Left kidney (tissue), 8 donors: ENCODE measurements around the gene ZNF33B. TPM values are rescaled to one million over a fixed set of nuclear protein-coding genes. Genes with fewer than 3 reads are reported as not detected.
"Not testable (repeated sequence)": the region's sequence is repeated elsewhere in the genome, so short reads cannot be mapped to it uniquely, and the experiment has no call there.

ENCODE experiments used
- DNase-seq: peaks from one replicate; pipeline ENCODE4 v3.0.0-alpha.2; 2013
- long read RNA-seq, 8 donors: transcript quantifications; one replicate each; lab custom pipeline, GENCODE V29; 2026
- polyA plus RNA-seq: library from polyadenylated mRNA; unstranded; fragments of 120-200 nt; gene quantifications from one replicate; pipeline ENCODE4 v1.2.1, GENCODE V29; 2013; ENCODE audit not compliant: insufficient read length

ZNF33B gene
- polyA plus RNA-seq, result 61.2 TPM
- long read RNA-seq, donor 1, full-length matches to known transcripts, result 8 of 8 reads
- long read RNA-seq, donor 1, partial matches to known transcripts, result 0 of 8 reads
- long read RNA-seq, donor 1, other reads (novel, unspliced or antisense), result 0 of 8 reads
- long read RNA-seq, donor 2, full-length matches to known transcripts, result 2 of 7 reads
- long read RNA-seq, donor 2, partial matches to known transcripts, result 0 of 7 reads
- long read RNA-seq, donor 2, other reads (novel, unspliced or antisense), result 5 of 7 reads
- long read RNA-seq, donor 3, full-length matches to known transcripts, result 1 of 1 reads
- long read RNA-seq, donor 3, partial matches to known transcripts, result 0 of 1 reads
- long read RNA-seq, donor 3, other reads (novel, unspliced or antisense), result 0 of 1 reads
- long read RNA-seq, donor 4, result 0 reads
- long read RNA-seq, donor 5, partial matches to known transcripts, result 0 of 6 reads
- long read RNA-seq, donor 5, other reads (novel, unspliced or antisense), result 6 of 6 reads
- long read RNA-seq, donor 6, full-length matches to known transcripts, result 1 of 1 reads
- long read RNA-seq, donor 6, partial matches to known transcripts, result 0 of 1 reads
- long read RNA-seq, donor 6, other reads (novel, unspliced or antisense), result 0 of 1 reads
- long read RNA-seq, donor 7, full-length matches to known transcripts, result 4 of 11 reads
- long read RNA-seq, donor 7, partial matches to known transcripts, result 7 of 11 reads
- long read RNA-seq, donor 7, other reads (novel, unspliced or antisense), result 0 of 11 reads
- long read RNA-seq, donor 8, full-length matches to known transcripts, result 2 of 2 reads
- long read RNA-seq, donor 8, partial matches to known transcripts, result 0 of 2 reads
- long read RNA-seq, donor 8, other reads (novel, unspliced or antisense), result 0 of 2 reads

DNA sequence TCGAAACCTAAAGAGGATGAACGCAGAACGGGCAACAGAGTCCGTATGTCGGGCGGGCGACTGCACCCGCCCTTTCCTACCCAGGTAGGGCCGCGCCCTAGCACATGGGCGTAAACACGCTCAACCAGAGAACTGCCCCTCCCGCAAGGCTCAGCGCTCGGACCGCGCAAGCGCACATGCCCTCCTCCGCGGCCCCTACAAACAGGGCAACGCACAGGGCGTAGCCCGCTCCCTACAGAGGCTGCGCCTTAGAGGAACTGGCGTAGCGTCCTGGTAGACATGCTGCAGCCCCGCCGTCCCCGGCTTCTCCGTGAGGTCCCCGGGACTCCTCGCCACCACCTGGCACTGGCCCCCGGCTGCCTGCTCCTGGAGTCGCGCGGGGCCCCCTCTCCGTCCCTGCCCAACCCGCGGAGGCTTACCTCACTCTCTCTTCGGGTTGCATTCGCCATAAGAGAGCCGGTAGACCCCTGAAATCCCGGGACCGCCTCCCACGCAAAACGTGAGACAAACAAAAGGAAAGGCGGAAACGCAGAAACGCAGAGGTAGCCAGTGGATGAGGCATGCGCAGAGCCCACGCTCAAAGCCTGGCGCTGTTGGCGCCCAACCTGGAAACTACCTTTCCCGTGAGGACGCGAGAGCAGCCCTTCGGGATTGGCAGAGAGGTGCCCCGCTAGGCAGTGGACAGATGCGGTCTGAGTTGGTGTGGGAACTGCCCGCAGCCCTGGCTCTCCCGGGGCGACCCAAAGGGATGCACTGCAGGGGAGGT lies at the start of gene ZNF33B:
Gene ZNF33B (minus strand): TSS at position 516 of the 766 bp plus-strand sequence. CDS start 1,642 bp downstream, outside the sequence.
- peak; percentile 93 for DNase-seq

DNA sequence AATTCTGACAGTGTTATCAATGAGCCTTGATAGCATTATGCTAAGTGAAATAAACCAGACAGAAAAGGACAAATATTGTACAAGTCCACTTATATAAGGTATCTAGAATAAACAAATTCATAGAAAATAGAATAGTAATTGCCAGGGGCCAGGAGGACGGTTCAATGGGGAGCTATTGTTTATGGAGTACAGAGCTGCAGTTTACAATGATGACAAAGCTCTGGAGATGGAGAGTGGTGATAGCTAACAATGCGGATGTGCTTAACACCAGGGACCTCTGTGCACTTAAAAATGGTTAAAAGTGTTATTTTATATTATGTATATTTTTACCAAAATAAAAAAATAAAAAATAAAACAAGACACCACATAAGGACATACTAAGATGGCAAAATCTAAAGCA lies 46.1 kb upstream of the ZNF33B start:
- no peak for DNase-seq

DNA sequence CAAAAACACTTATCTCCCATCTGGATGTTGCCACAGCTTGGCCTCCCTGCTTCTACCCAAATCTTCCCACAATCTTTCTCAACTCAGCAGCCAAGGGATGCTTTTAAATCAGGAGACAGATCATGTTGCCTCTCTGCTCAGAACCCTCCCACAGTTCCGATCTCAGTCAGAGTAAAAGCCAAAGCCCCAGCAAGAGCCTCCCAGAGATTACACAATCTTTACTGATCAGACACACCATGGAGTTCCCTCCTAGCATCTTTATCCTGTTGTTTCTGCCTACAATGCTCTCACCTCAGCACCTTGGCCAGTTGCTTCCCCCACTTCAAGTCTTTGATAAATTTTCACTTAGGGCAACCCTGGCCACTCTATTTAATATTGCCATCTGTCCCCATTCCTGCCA lies 41.9 kb upstream of the ZNF33B start:
- DNase-seq, result no peak

- DNase-seq, result not testable (repeated sequence)
Observed at GRCh38 chr10:42665181-42665979, 27.0 kb upstream of the ZNF33B start.

- no peak for DNase-seq
Observed at GRCh38 chr10:42654419-42654818, 16.0 kb upstream of the ZNF33B start.

DNA sequence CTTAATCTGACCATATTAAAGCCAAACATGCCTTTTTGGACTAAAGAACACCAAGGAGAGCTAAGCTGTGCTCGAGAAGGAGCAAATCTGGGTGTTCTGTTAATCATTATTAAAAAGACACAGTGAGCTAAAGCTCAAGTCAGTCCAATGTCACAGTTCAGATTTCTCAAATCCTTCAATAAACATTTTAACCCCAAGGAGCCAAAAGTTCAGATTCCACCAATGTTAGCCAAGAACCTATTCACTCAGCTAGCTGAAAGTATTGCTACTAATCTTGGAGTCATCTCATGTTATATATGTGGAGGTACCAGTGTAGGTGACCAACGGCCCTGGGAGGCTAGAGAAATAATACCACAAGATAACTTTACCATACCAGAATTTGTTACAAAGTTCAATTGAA lies 14.5 kb upstream of the ZNF33B start:
- DNase-seq, result no peak

DNA sequence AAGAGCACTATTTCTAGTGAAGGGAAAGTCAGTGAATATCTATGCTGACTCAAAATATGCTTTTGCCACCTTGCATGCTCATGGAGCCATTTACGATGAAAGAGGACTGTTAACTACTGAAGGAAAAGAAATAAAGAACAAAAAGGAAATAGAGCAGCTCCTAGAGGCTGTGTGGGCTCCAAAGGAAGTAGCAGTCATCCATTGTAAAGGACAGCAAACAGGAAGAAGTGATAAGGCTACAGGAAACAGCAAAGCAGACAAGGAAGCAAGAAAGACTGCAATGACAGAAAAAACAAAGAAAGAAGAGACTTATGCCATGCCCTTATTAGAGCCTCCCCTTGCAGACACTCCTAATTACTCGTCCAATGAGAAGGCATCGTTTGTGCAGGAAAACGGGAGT lies 12.0 kb upstream of the ZNF33B start:
- DNase-seq, result no peak

- DNase-seq, result no peak
Observed at GRCh38 chr10:42648512-42648911, 10.1 kb upstream of the ZNF33B start.

GRCh38 chr10:42646687-42647640 lies 8.6 kb upstream of the ZNF33B start:
- DNase-seq, result peak; percentile 42

- DNase-seq, result no peak
Observed at GRCh38 chr10:42646214-42646613, 7.8 kb upstream of the ZNF33B start.

DNA sequence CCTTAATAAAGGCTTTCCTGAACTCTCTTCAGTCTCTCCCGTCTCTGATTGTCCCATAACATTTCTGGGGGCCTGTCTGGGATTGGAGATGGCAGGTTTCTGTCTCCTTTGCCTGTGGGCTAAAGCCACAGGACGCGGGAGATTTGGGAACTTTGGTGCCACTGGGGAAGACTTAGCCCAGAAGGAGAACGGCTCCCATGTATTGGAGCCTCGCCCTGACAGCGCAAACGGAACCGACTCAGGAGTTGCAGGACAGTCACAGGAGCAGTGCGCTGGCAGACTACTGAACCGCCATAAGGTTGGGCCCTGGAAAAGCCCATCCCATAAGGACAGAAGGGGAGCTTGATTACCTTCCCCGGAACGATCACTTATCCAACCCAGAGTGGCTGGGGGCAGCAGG lies 7.1 kb upstream of the ZNF33B start:
- DNase-seq, result no peak

DNA sequence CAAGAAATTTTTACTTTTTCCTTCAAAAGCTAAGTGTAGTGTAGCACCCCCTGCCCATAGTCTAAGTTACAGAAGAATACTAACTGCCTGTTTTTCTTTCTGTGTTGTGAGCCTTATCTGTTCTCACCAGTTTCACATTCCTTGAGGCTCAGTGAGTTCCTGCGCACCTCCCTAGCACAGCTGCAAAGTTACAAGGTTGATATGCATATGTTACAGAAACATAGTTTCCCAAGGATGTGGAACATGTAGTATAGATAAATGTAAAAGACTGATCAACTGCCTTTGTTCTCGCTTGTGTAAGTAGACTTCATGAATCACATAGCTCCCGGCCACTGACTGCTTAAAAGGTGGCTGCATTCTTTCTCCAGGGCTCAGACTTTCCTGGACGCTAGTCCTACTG lies 6.7 kb upstream of the ZNF33B start:
- no peak for DNase-seq

- no peak for DNase-seq
Observed at GRCh38 chr10:42640610-42641229, 2.4 kb upstream of the ZNF33B start.

GRCh38 chr10:42638821-42639270 lies 476 bp upstream of the ZNF33B start:
- DNase-seq, result no peak

GRCh38 chr10:42637648-42638054 lies 719 bp downstream of the ZNF33B start:
- DNase-seq, result no peak

GRCh38 chr10:42637142-42637541 lies 1.2 kb downstream of the ZNF33B start:
- no peak for DNase-seq

GRCh38 chr10:42635098-42635497 lies 3.3 kb downstream of the ZNF33B start:
- no peak for DNase-seq

GRCh38 chr10:42632564-42632963 lies 5.8 kb downstream of the ZNF33B start:
- no peak for DNase-seq

- DNase-seq, result no peak
Observed at GRCh38 chr10:42630537-42631134, 7.7 kb downstream of the ZNF33B start.
